ENCODE data around the gene LNPK.

LNPK gene, protein sequence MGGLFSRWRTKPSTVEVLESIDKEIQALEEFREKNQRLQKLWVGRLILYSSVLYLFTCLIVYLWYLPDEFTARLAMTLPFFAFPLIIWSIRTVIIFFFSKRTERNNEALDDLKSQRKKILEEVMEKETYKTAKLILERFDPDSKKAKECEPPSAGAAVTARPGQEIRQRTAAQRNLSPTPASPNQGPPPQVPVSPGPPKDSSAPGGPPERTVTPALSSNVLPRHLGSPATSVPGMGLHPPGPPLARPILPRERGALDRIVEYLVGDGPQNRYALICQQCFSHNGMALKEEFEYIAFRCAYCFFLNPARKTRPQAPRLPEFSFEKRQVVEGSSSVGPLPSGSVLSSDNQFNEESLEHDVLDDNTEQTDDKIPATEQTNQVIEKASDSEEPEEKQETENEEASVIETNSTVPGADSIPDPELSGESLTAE

DNA sequence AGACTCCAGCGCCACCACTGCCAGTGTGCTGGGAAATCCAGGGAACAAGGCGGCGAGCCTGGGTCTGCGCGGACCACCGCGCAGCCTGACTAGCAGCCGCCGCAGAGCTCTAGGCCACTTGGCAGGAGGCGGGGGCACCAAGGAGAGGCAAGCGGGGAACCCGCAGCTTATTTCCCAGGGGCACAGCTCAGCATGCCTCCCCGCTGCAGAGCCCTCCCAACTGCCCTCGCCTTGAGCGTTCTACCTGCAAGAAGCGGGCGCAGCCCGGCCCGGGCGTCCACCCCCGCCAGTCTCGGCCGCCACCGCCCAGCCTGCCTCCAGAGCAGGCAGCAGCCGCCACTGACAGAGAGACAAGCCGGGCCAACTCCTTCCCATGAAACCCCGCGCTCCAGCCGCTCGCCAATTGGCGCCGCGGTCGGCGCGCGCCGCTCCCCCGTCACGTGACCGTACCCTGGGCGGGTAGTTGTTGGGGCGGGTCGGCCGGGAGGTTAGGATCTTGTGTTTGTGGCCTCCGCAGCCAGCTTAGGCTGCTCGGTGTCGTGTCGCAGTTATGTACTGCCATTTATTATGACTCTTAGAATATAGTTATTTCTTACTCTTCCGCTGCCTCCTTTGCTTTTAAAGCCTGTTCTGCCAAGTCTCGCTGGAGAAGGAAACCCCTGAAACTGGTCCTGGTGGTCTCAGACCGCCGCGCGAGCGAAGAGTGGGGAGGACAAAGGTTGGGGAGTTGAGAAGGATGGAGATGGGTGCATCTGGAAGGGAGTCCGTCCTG lies at the start of gene LNPK:
TSS of gene LNPK (minus strand) at position 352 of the 772 bp plus-strand sequence. CDS start 6,683 bp downstream, outside the sequence.
- Histone ChIP-seq H3K27me3 (ENCODE audit: low read depth) (no peaks in the 10 kb centered on the region), H3K9me3 (no peaks in the 10 kb centered on the region), H3K4me1 (peaks cover 14% of the 10 kb centered on the region), H3K36me3 (replicated peaks) (no peaks in the 10 kb centered on the region), H3K4me3 (peak within 1 kb of the TSS; percentile 82)
- DNase-seq (ENCODE audit: low spot score in 2 of 2): peak; percentile 90 to 95
- in situ Hi-C loops (cut with MboI; ENCODE audit: low sequenced_read_pairs): no loop called here

DNA sequence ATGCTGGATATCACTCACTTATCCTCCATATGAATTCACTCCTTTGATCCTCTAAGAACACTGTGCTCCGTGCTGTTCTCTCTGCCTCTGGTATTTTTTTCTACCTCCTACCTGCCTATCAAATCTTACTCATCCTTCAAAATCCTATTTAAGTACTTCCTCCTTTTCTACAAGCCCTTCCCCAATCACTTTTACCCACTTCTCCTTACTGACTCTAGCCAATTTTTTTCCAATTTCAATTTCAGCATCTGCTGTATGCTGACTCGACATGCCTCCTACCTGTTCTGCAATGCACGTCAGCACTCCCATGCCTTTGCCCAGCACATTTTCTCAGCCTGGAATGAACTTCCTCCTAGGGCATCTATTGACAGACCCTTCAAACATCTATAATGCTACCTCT lies 37.3 kb upstream of the LNPK start:
- Histone ChIP-seq H3K9me3 (no peaks in the 10 kb centered on the region), H3K4me1 (no peaks in the 10 kb centered on the region), H3K27me3 (ENCODE audit: low read depth) (peaks cover 12% of the 10 kb centered on the region), H3K4me3 (no peak overlapping the region), H3K36me3 (replicated peaks) (no peaks in the 10 kb centered on the region)
- in situ Hi-C loops (cut with MboI; ENCODE audit: low sequenced_read_pairs): no loop called here
- no peak for DNase-seq (ENCODE audit: low spot score in 2 of 2)

DNA sequence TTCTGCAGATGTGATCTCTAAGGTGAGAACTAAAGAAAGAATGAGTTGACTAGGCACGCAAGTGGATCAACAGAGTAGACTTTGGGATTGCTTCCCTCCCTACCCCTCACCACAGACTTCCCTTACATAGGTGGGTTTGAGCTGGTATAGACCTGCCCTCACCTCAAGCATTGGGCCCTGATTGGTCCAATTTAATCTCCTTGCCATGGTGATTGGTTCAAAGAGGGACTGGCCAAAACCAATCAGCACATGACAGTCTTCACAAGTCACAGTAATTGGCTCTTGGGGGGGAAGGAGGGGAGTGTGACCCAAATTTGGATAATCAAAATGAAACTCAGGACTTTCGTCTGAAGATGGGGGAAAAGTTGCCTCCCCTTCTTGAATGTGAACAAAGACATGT lies 36.6 kb upstream of the LNPK start:
- in situ Hi-C loops (cut with MboI; ENCODE audit: low sequenced_read_pairs): no loop called here
- H3K27me3 ChIP-seq (ENCODE audit: low read depth): peaks cover 12% of the 10 kb centered on the region
- no peaks in the 10 kb centered on the region for H3K36me3 ChIP-seq (replicated peaks)
- no peak for DNase-seq (ENCODE audit: low spot score in 2 of 2)
- no peaks in the 10 kb centered on the region for H3K9me3 ChIP-seq
- no peaks in the 10 kb centered on the region for H3K4me1 ChIP-seq
- H3K4me3 ChIP-seq: no peak overlapping the region

DNA sequence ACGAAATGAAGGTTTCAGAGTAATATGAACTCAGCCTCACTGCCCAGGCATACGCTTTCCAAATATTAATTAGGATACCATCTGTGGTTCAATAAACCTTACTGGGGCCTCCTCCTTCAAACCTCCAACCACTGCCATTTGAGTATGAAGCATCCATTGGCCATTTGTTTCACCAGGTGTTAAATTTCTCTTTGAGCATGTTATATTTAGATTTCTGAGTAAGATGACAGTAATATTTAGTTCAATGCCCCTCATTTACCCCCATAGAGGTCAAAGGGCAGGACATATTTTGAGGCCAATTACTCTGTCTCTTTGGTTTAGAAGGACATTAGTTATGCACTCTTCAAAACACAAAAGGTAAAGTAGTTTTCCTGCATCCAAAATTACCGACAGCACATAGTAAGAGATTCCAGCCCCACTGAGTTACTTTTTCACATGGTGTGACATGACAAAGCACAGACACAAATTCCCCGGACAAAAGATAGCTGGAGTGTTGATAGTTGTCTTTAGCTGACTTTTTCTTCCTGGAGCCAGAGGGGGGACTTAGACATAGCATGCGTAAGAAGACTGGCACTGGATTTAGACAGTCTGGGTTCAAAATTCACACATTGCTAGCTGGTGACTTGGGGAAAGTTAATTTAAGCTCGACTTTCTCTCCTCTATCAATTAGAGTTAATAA lies 33.1 kb upstream of the LNPK start:
- no peak for DNase-seq (ENCODE audit: low spot score in 2 of 2)
- no peaks in the 10 kb centered on the region for H3K9me3 ChIP-seq
- 0 out of 2 replicates have a peak, but pooled peaks cover 2% of the 10 kb centered on the region for H3K27me3 ChIP-seq (ENCODE audit: low read depth)
- H3K4me3 ChIP-seq: no peak overlapping the region
- in situ Hi-C loops (cut with MboI; ENCODE audit: low sequenced_read_pairs): no loop called here
- H3K36me3 ChIP-seq (replicated peaks): no peaks in the 10 kb centered on the region
- H3K4me1 ChIP-seq: no peaks in the 10 kb centered on the region

DNA sequence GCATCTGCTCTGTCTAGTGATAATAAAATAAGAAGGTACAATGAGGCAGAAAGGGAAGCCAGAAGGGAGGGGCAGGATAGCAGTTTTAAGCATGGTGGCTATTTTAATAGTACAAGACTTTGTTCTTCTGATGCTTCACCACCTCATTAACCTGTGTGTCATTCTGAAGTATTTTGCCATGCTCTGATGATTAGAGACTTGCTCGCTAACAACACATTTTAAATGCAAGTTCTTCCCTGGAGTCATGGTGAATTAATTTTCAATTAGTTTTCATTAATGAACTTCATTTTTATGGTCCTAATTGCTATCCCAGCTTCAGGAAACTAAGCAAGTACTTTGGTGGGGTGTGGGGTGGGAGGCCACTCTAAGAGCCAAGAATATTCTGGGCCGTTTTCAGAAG lies 25.7 kb upstream of the LNPK start:
- Histone ChIP-seq H3K4me3 (no peak overlapping the region), H3K9me3 (no peaks in the 10 kb centered on the region), H3K4me1 (peaks cover 14% of the 10 kb centered on the region), H3K36me3 (replicated peaks) (no peaks in the 10 kb centered on the region), H3K27me3 (ENCODE audit: low read depth) (peaks cover 8% of the 10 kb centered on the region; the same call in 1 of the 2 replicates)
- DNase-seq (ENCODE audit: low spot score in 2 of 2): no peak
- in situ Hi-C loops (cut with MboI; ENCODE audit: low sequenced_read_pairs): no loop called here

DNA sequence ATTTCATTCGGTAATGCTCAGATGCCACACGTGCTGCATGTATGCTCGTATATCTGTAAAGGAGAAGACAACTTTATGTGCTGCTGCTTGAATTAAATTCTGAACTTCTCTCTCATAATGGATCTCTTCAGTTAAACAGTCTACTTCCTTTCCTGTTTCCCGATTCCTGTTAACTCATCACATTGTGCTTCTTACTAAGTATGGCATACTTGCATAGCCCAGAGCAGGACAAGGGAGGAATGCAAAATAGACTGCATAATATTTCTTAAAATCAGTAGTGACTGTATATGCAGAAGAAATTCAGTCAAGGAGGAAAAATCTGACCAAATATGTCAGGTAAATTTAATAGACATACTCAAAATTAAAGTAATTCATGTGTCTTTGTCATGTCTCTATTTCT lies 23.9 kb upstream of the LNPK start:
- in situ Hi-C loops (cut with MboI; ENCODE audit: low sequenced_read_pairs): no loop called here
- DNase-seq (ENCODE audit: low spot score in 2 of 2): no peak
- H3K36me3 ChIP-seq (replicated peaks): no peaks in the 10 kb centered on the region
- peaks cover 8% of the 10 kb centered on the region; the same call in 1 of the 2 replicates for H3K27me3 ChIP-seq (ENCODE audit: low read depth)
- no peaks in the 10 kb centered on the region for H3K9me3 ChIP-seq
- H3K4me1 ChIP-seq: peaks cover 14% of the 10 kb centered on the region
- H3K4me3 ChIP-seq: no peak overlapping the region

DNA sequence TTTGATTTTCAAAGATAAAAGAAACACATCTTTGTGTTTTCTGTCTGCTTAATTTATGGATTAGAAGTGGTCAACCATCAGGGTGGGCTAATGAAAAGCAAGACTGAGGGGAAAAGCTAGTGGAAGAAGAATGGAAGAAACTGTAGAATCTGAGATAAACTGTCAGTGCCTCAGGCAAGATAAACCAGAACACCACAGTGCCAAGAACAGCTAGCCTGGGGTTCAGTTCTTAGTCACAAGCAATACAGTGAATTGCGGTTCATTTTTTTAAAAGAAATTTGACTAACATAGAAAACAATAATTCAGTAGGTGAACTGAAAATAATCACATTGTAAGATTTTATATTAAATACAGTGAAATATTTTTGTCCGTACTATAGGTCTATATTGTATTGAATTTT lies 22.0 kb upstream of the LNPK start:
- Histone ChIP-seq H3K4me3 (no peak overlapping the region), H3K36me3 (replicated peaks) (no peaks in the 10 kb centered on the region), H3K4me1 (peaks cover 14% of the 10 kb centered on the region), H3K9me3 (no peaks in the 10 kb centered on the region), H3K27me3 (ENCODE audit: low read depth) (peaks cover 8% of the 10 kb centered on the region; the same call in 1 of the 2 replicates)
- in situ Hi-C loops (cut with MboI; ENCODE audit: low sequenced_read_pairs): no loop called here
- peak; percentile 10 to 15 for DNase-seq (ENCODE audit: low spot score in 2 of 2)

DNA sequence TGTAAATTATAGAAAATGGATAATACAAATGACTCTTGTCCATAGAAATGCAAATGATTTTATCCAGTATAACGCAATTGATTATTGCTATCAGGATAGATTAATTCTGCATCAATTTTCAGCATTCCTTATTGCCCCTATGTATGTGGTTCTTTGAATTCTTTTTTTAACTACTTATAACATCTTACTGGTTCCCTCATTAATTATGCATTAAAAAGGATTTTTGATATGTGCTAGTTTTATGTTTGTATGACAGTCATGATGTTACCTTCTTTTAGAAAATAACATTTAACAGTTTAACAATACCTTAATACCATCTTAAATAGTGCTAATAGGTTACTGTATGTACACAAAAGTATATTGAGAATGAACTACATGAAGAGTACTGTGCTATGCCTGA lies 20.0 kb upstream of the LNPK start:
- Histone ChIP-seq H3K4me3 (no peak overlapping the region), H3K4me1 (peaks cover 14% of the 10 kb centered on the region), H3K27me3 (ENCODE audit: low read depth) (peaks cover 4% of the 10 kb centered on the region; the same call in 1 of the 2 replicates), H3K9me3 (no peaks in the 10 kb centered on the region), H3K36me3 (replicated peaks) (no peaks in the 10 kb centered on the region)
- in situ Hi-C loops (cut with MboI; ENCODE audit: low sequenced_read_pairs): no loop called here
- DNase-seq (ENCODE audit: low spot score in 2 of 2): no peak

DNA sequence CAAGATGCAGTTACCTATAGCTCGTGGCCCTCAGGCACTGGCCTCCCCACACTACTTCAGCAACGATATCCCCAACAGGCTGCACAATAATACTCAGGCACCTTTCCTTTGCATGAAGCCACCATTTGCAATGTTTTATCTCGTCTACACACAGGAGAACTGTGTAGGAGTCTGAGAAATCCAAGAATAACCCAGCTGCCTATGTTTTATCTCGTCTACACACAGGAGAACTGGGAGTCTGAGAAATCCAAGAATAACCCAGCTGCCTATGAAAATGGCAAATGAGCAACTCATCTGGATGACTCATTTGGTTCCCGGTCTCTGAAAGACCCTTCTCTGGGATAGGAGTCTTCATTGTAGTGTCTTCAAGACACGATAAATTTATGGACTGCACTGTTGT lies 18.3 kb upstream of the LNPK start:
- Histone ChIP-seq H3K9me3 (no peaks in the 10 kb centered on the region), H3K36me3 (replicated peaks) (no peaks in the 10 kb centered on the region)
- in situ Hi-C loops (cut with MboI; ENCODE audit: low sequenced_read_pairs): no loop called here

DNA sequence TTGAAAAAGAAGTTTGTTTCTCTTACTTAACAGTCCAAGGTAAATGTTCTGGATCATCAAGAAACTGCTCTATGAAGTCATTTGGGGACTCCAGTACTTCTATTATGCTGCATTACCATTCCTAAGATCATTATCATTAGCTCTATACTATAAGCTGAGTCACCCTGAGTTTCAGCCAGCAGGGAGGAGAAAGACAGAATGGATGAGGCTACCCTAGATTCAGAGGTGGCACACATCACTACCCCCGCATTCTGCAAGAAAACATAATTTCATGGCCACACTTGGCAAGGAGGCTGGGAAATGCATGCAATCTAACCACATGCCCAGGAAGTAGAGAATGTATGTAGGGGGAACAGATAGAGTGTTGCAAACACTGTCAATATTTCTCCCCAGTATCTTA lies 16.6 kb upstream of the LNPK start:
- peaks cover 10% of the 10 kb centered on the region for H3K4me1 ChIP-seq
- no peaks in the 10 kb centered on the region for H3K36me3 ChIP-seq (replicated peaks)
- no peak for DNase-seq (ENCODE audit: low spot score in 2 of 2)
- in situ Hi-C loops (cut with MboI; ENCODE audit: low sequenced_read_pairs): no loop called here
- no peaks in the 10 kb centered on the region for H3K9me3 ChIP-seq
- no peak overlapping the region for H3K4me3 ChIP-seq
- H3K27me3 ChIP-seq (ENCODE audit: low read depth): no peaks in the 10 kb centered on the region

More for the DNA sequence above, 18.3 kb upstream of the LNPK start:
- Histone ChIP-seq H3K27me3 (ENCODE audit: low read depth) (peaks cover 4% of the 10 kb centered on the region; the same call in 1 of the 2 replicates), H3K4me1 (peaks cover 14% of the 10 kb centered on the region), H3K4me3 (no peak overlapping the region)
- DNase-seq (ENCODE audit: low spot score in 2 of 2): no peak

DNA sequence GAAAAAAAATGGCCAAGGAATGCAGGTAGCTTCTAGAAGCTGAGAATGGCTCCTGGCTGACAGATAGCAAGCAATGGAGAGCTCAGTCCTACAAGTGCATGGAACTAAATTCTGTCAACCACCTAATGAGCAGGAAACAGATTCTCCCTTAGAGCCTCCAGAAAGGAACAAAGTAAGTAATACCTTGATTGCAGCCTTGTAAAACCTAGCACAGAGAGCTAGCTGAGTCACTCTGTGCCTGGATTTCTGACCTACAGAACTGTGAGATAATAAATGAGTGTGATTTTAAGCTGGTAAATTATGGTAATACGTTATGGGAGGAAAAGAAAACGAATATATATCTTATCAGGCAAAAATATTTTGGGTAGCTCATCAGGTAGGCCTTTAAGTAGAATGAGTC lies 7.4 kb upstream of the LNPK start:
- Histone ChIP-seq H3K4me3 (no peak overlapping the region), H3K27me3 (ENCODE audit: low read depth) (no peaks in the 10 kb centered on the region), H3K4me1 (no peaks in the 10 kb centered on the region), H3K36me3 (replicated peaks) (no peaks in the 10 kb centered on the region), H3K9me3 (no peaks in the 10 kb centered on the region)
- in situ Hi-C loops (cut with MboI; ENCODE audit: low sequenced_read_pairs): no loop called here
- DNase-seq (ENCODE audit: low spot score in 2 of 2): no peak

DNA sequence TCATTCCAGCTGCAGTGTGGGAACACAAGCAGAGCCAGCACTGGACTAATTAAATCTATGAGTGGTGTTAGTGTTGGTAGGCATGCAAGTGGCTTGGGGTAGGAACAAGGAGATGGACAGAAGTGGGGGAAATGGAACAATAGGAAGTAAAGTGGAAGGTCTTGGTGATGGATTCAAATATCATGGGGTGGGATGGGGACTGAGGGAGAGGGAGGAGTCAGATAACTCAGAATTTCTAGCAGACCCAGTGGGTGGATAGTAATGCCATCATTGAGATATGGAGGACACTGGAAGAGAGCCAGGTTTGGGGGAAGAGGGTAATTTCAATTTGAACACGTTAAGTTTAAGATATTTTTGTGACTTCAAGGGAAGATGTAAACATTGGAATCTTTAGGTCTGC lies 2.9 kb upstream of the LNPK start:
- Histone ChIP-seq H3K27me3 (ENCODE audit: low read depth) (no peaks in the 10 kb centered on the region), H3K4me3 (no peak overlapping the region), H3K9me3 (no peaks in the 10 kb centered on the region), H3K36me3 (replicated peaks) (no peaks in the 10 kb centered on the region), H3K4me1 (peaks cover 8% of the 10 kb centered on the region)
- DNase-seq (ENCODE audit: low spot score in 2 of 2): no peak
- in situ Hi-C loops (cut with MboI; ENCODE audit: low sequenced_read_pairs): no loop called here

DNA sequence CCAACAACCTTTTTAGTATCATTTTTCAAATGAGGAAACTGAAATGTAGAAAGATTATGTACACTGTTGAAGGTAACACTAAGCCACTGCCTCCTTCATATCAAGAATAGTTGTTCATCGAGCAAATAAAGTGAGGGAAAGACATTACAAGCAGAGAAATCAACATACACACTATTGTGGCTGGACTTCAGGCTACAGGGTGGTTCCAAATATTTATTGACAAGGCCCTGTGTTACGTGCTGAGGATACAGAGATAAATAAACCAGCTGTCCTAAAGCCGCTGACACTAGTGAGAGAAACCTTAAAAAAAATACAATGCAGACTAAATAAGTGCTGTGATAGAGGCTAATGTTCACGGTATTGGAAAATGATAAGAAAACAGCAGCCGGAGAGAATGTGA lies 1.9 kb upstream of the LNPK start:
- in situ Hi-C loops (cut with MboI; ENCODE audit: low sequenced_read_pairs): no loop called here
- Histone ChIP-seq H3K27me3 (ENCODE audit: low read depth) (no peaks in the 10 kb centered on the region), H3K9me3 (no peaks in the 10 kb centered on the region), H3K36me3 (replicated peaks) (no peaks in the 10 kb centered on the region), H3K4me3 (no peak overlapping the region), H3K4me1 (peaks cover 12% of the 10 kb centered on the region)
- no peak for DNase-seq (ENCODE audit: low spot score in 2 of 2)

All from HAP-1 (cell line).